NCI-H2227 (cell line): Measurements from ENCODE around the gene TOGARAM2.
A peak's percentile ranks its signal among the peaks of the same experiment; 100 is the strongest.

Experiments used
- DNase-seq: peaks from one replicate; lab custom pipeline; 2025; ENCODE audit not compliant: unreplicated experiment; lab: John Stamatoyannopoulos, UW

The TOGARAM2 gene

GRCh38 chr2:28997847-28998735, 17.0 kb downstream of the TOGARAM2 start:
- DNase-seq: no peak

- no peak for DNase-seq
These were observed 19.4 kb downstream of the TOGARAM2 start for GRCh38 chr2:29000481-29000880.

DNA sequence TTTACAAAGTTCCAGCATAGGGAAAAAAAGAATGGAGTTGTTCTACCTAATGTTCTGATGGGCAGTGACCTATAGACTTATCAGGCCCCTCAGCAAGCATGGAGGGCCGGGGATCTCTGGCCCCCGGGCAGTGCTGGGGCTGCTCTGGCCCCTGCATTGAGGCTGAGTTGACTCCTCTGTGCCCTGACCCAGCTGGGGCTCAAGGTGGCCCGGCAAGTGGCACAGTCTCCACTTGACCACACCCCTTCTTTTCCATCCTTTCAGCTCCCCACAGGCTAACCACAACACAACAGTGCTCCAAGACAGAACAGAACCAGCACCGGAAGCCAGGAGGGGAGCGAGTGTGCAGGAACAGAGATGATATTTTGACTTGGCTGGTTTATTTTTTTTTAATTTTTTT, 19.9 kb downstream of the TOGARAM2 start:
- DNase-seq: no peak

- DNase-seq: no peak
These were observed 20.7 kb downstream of the TOGARAM2 start for GRCh38 chr2:29001806-29002205.

- DNase-seq: no peak
These were observed 23.7 kb downstream of the TOGARAM2 start for GRCh38 chr2:29004755-29005154.

DNA sequence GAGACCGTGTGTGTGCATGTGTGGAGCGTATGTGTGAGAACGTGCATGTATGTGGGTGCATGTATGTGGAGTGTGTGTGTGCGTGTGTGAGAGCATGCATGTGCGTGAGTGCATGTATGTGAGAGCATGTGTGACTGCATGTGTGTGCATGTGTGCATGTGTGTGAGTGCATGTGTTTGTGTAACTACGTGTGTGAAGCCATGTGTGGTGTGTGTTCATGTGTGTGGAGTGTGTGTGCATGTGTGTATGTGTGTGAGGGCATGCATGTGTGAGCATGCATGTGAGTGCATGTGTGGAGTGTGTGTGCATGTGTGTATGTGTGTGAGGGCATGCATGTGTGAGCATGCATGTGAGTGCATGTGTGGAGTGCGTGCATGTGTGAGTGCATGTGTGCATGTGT, 24.2 kb downstream of the TOGARAM2 start:
- DNase-seq: no peak

DNA sequence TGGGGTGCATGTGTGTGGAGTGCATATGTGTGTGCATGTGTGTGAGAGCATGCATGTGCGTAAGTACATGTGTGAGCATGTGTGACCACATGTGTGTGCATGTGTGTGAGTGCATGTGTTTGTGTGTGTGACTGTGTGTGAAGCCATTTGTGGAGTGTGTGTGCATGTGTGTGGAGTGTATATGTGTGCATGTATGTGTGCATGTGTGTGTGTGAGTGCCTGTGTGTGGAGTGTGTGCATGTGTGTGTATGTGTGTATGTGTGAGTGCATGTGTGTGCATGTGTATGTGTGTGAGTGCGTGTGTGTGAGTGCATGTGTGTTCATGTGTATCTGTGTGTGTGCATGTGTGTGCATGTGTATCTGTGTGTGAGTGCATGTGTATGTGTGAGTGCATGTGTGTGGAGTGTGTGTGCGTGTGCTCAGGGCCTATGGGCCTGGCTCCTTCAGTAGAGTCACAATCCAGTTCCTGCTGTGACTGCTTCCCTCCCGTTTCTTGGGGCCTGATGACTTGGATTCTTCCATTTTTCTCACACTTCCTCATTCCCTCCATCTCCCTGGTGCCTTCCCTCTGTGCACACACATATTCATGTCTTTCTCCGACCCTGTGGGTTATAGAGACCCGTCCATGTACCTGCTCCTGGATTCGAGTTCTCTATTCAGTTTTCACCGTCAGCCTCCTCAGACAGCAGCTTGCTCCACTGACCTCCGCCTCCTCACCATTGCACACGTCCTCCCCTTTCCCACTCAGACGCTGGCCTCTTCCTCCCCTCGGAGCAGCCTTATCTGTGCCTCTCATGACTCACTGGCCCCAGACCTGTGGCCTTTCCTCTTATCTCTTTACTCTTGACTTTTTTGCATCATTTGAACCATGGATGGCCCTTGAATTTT, 25.2 kb downstream of the TOGARAM2 start:
- DNase-seq: no peak

DNA sequence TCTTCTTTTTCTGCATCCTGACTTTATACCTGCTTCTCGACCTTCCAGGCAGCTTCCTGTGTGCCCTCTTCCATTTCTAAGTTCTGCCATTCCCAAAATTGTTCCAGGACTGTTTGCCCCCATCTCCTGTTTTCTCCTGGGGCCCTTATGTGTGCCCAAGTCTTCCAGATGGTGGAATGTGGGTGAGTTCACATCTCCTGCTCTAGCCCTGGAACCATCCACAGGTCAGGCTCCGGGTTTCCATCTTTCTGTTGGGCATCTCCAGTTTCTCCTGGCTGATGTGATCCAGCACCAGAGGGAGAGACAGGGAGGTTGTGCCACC, 25.8 kb downstream of the TOGARAM2 start:
- no peak for DNase-seq

- DNase-seq: no peak
These were observed 28.2 kb downstream of the TOGARAM2 start for GRCh38 chr2:29009270-29009669.

DNA sequence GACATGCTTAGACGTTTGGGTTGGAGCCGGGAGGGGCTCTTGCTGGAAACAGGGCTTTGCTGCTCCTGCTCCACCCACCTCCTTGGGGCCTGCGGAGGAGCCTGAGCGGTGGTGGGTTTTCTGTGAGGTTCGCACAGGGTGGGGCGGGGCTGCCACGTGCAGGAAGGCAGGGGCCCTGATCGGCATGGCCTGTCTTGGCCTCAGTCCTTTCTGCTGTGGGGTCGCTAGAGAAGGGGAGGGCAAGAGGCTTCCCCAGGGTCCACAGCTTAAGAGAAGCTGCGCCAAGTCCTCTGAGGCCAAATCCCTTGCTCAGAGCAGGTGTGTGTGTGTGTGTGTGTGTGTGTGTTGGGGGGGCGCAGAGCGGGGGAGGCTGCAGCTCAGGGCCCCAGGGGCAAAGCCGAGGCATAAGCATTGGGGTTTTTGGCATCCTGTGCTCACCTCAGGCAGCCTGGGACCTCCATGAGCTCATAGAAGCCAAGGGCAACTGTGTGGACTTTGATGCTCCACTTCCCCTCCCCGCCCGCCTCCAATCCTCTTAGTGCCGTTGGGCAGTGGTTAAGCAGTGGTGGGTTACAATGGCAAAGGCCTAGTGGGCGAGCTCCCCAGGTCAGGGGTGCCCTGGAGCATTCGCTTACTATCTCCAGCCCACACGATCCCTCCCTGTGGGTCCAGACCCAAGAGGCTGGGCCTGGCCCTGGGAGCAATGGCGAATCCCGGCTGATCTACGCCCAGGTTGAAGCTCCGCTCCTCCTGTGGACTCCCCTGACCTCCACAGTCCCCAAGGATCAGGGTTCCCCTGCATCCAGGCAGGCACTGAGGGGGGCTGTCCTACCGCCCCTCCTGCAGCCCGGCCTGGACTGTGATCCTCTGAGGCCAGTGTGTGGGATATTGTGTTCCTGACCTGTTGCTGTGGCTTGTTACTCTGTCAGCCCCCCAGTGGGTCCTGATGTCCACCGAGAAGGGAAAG, 28.9 kb downstream of the TOGARAM2 start:
- DNase-seq: no peak

GRCh38 chr2:29010946-29011345, 29.8 kb downstream of the TOGARAM2 start:
- DNase-seq: no peak

GRCh38 chr2:29011418-29012060, 30.4 kb downstream of the TOGARAM2 start:
- no peak for DNase-seq

DNA sequence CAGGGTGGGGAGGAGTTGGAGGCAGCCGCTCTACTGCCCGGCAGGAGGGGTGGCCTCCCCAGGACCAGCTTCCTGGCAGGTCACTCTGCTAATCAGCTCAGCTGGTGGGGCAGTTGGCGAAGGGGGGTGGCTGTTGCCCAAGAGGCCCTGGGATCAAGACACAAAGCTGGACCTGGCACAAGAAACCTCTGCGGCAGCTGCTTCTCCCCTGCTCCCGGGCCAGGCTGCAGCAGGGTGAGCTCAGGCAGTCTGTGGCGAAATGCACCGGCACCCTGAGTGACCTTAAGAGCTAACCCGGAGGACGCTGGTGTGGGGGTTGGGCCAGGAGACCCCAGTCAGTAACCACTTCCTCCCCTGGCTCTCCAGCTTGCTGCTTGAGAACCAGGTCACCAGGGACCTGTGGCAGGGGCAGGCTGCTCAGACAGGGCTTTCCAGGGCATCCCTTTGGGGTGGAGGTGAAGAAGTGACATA, 31.1 kb downstream of the TOGARAM2 start:
- no peak for DNase-seq

DNA sequence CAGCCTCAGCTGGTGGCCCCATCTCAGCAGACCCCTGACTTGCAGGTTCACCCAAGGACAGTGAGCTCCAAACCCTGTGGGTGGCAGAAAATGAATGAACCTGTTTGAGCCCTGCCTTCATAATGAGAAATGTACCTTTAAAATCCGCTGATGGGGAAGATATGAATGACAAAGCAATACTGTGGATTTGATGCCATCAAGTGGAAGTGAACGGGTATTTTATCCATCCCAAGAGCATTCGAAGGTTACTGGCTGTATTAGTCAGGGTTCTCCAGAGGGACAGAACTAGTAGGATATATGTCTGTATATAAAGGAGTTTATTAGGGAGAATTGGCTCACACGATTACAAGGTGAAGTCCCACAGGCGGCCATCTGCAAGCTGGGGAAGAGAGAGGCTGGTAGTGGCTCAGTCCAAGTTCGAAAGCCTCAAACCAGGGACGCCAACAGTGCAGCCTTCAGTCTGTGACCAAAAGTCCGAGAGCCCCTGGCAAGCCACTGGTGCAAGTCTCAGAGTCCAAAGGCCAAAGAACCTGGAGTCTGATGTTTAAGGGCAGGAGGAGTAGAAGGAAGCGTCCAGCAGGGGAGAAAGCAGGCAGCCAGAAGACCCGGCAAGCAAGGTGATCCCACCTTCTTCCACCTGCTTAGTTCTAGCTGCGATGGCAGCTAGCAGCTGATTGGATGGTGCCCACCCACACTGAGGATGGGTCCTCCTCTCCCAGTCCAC, 32.1 kb downstream of the TOGARAM2 start:
- no peak for DNase-seq

- no peak for DNase-seq
These were observed 33.2 kb downstream of the TOGARAM2 start for GRCh38 chr2:29014331-29014730.

DNA sequence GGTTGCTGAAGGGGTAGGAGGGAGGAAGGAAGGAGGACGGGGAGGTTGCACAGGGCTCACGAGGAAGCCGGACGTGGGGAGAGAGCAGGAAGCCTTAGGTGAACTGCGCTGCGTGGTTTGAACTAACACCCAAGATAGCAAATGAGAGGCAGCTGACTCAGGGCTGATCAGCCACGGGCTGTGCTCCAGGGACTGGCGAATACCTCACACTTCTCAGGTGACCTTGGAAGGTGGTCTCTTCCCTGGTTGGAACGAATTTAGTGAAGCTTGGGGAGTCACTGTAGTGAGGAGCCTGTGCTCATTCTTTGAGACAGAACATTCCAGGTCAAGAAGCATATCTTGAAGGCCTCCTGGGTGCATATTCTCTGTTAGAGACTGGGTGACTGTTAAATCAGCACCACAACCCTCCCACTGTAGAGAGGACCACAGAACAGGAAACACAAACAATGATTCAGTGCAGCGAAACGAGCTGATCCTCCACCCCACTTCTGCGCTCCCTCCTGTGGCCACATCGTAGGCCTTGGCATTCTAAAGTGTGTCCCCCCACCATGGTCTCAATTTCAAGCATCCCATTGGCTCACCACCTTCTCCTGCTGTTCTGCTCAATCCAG, 33.8 kb downstream of the TOGARAM2 start:
- no peak for DNase-seq

GRCh38 chr2:29015701-29016470, 34.8 kb downstream of the TOGARAM2 start:
- peak; percentile 84 for DNase-seq

DNA sequence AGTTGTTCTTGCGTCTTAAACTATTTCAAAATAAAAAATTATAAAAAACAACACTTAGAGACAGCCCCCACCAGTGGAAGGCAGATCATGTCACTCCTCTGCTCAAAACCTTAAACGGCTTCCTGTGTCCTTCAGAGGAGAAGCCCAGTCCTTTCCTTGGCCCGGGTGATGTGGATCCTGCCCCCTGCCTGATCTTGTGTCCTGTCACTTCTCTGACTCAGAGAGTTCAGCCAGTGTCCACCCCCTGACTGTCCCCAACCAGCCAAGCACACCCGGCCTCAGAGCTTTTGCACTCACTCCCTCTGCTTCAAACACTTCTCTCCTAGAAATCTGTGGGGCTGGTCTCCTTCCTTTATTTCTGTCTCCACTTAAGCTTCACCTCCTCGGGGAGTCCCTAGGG, 35.4 kb downstream of the TOGARAM2 start:
- no peak for DNase-seq
